Esophagus squamous epithelium (tissue), 4 donors: ENCODE measurements around the gene KCNMA1.

Experiments used
- CTCF ChIP-seq, 6 experiments: fragments of 450-650 bp in 4 of 6; fragments of 200-600 bp in 2 of 6; sonication (generic) in 2 of 6; IDR thresholded peaks; one replicate each; pipeline ENCODE4 v1.5.1; 2016 to 2019; ENCODE audit warnings: antibody characterized with exemption in 6 of 6, mild to moderate bottlenecking in 4 of 6, moderate library complexity in 4 of 6
- POLR2A ChIP-seq, 4 donors: fragments of 450-650 bp; IDR thresholded peaks; one replicate each; pipeline ENCODE4 v1.6.1; 2017; ENCODE audit warnings: antibody characterized with exemption in 4 of 4, mild to moderate bottlenecking in 4 of 4, moderate library complexity in 3 of 4

GRCh38 chr10:76921383-76922010 lies 716.1 kb downstream of the KCNMA1 start:
- TF ChIP-seq CTCF (IDR thresholded peaks at IDR 0.05) (no peak), POLR2A (IDR thresholded peaks at IDR 0.05) (no peak)
